NCI-H1417 (cell line): ENCODE measurements around the gene ATG101.
A peak's percentile ranks its signal among the peaks of the same experiment; 100 is the strongest.
"Not testable (repeated sequence)": the region's sequence is repeated elsewhere in the genome, so short reads cannot be mapped to it uniquely, and the experiment has no call there.

ENCODE experiments used
- DNase-seq, 3 experiments: peaks; one replicate each; lab custom pipeline; 2025; lab: John Stamatoyannopoulos, UW

The ATG101 gene

DNA sequence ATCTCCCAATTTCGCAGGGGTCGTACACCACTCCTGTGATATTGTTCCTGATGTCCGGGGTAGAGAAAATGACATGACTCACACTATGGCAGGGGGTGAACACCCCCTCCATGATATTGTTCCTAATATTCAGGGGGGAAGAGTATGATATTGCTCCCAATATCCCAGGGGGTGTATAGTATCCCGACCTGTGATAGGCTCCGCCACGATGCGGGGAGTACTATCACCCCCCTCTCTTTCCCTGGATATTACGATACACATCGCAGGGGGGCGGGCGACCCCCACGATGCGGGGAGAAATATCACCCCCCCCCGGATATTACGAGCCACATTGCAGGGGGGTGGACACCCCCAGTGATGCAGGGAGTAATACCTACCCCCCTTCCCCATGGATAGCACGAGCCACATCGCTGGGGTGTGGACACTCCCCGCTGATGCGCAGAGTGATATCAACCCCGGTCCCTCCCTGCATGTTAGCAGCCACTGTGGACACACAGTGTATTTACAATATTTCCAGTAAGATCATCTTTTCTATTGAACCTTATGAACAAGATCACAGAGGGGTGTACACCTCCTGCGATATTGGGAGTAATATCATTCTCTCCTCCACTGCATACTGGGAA lies 27.4 kb downstream of the ATG101 start:
- DNase-seq, result no peak

DNA sequence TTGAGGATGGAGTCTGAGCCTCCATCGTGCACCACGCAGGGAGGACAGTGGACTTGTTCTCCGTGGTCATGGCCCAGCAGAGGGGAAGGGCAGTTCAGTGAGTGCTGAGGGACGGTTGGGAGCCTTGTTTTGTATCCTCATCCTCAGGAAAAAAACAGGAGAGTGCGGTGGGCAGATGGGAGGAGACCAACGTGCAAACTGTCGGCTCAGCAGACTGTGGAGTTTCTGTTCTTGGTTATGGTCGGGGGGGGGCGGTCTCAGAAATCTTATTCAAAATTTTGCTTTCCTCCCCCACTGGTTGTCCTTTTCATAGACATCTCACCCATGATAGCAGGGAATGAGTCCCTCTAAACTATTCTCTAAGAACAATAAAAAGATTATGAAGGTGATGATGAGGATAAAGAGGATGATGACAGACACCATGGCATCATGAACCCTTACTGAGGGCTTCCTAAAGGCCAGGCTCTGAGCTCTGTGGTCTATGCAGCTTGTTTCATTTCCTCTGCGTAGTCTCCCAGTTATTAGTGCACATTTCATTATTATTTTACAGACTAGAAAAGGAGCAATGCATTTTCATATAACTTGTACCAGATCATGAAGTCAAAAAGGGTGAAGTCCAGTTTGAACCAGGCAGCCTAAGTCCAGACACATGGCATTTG lies 34.8 kb downstream of the ATG101 start:
- DNase-seq, result not testable (repeated sequence)

DNA sequence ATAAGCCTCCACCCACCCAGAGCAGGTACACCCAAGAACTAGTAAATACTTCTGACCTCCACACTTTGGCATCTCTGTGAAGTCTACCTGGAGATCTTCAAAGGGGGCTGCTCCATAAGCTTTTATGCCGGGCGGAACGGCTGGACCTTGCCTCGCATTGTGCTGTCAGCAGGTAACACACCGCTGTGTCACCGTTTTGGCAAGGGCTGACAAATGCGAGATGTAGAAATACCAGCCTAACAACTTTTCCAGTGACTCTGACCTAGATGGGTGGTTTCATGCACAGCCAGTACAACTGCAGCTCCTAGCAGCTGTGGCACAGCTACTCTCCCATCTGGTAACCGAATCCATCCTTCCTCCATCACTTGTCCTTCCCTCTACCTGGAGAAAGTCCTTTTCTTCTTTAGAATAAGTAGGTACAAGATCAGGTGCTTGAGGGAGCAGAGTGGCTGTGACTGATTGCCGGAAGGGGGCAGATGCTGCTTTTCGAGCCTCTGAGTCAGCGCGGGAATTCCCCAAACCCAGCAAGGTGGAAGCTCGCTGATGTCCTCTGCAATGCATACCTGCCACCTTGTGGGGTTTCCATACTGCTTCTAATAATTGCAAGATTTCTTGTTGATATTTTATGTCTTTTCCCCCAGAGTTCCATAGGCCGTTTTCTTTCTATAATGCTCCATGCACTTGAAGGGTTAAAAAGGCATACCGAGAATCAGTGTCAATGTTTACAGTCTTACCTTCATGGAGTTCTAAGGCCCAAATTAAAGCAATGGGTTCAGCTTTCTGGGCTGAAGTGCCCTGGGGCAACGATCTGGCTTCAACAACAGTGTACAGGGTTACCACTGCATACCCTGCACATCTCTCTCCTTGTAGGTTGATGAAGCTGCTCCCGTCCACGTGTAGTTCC lies 46.7 kb downstream of the ATG101 start:
- DNase-seq, result peak; percentile 25 to 50 (median 37)

DNA sequence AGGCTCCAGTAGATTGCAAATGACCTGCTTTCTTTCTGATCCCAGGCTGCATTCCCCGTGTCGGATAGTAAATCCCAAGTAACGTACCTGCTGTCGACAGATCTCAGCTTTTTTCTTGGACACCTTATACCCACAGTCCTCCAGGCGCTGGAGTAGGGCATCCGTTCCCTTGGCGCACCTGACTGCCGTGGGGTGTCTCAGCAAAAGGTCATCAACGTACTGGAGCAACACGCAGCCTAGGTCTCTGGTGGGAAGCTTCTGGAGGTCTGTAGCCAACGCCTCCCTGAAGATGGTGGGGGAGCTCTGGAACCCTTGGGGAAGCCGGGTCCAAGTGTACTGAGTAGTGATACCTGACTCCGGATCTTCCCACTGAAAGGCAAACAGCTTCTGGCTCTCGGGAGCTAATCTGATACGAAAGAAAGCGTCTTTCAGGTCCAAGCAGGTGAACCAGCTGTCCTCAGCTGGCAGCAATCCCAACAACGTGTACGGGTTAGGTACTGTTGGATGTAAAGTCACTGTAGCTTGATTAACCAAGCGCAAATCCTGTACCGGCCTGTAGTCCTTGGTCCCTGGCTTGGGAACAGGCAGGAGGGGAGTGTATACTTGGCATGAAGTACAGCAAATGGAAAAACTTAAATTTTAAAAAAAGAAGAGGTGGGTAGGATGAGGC lies 48.2 kb downstream of the ATG101 start:
- not testable (repeated sequence) for DNase-seq

DNA sequence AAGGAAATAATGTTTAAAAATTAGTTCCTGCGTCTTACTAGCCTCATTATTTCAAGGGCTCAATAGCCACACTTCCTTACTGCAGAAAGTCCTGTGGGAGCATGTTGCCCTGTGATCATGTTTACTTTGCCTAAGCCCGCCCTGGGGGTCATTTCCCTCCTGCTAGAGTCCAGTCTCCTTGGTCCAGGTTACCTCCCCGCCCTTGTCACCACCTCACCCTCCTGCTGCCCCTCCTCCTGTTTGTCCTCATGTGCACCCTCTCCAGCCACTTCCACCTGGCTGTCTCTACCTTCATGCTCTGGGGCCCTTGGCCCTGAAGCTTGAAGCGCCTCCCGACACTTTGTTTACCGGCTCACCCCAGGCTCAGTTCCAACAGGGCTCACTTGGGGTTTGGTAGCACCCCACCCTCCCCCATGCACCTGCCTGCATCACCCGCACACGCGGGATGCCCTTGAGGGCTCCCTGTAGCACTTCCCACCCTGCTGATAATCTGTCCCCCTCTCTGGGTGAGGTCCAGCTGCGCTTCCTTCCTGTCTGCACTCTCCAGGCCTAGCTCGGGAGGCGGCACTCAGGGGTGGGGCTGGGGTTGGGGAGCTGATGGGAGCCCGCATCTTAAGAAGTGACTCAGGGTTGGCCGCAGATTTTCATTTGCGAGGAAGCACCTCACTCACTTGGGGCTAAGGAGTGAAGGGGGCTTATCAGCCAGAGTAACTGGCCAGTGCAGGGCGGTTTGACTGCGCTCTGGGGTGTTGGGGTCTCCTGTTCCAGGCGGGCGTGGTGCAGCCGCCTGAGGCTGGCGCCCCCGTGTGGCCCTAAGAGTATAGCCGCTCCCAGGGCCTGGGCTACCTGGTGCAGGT lies 49.8 kb downstream of the ATG101 start:
- peak; percentile 82 to 86 (median 85) for DNase-seq

DNA sequence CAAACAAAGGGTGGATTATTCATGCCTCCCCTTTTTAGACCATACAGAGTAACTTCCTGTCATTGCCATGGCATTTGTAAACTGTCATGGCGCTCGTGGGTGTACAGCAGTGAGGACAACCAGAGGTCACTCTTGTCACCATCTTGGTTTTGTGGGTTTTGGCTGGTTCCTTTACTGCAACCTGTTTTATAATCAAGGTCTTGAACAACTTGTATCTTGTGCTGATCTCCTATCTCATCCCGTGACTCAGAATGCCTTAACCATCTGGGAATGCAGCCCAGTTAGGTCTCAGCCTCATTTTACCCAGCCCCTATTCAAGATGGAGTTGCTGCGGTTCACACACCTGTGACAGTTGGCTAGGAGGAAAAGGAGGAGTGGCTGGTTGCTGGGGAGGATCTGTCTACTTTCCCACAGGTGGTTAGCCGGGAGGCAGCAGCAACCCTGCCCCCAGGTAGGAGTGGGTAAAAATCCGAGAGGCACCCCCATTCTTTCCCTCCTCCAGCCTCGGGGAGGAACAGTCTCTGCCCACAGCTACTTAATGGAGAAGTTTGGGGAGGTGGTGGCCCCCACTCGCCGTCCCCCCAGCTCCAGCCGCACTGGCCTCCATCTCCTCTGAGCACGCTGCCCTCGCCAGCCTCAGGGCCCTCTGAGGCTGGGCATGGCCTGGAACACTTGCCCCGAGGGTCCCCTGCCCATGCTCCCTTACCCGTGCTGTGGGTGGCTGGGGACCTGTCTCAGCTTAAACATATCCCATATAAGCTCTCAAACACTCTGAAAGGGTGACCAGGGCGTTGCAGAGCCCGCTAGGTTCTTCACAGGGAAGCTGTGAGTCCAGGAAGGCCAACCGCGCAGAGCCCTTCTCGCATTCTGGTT lies 51.4 kb downstream of the ATG101 start:
- no peak for DNase-seq

DNA sequence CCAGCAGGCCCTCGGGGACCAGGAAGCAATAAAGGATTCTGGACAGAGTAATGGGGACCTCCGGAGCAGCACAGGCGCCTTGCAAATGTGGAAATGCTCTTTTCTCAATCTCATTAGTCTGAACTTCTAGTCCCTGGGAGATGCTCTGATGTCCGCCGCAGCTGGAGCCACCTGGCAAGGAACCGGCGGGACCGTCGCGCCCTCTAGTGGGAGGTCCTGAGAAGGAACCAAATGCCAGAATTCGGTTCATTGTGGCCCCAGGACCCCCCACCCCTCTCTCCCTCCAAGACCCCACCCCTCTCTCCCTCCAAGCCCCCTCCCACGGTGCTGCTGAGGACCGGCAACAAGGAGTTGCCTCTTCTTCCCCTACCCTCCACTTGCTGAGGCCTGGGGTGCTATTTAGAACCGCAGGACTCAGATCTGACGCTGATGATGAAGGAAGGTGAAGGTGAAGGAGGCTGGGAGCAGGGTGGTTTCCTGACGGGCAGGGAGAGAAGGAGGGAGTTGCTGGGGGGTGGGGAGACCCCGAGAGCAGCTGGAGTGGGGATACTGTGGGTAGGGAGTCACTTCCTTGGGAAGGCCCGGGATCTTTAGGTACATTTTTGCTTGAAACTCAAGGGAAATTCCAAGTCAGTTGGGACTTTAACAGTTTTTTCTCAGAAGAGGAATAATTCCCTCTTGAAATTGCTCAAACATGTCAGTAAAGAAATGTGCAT lies 52.2 kb downstream of the ATG101 start:
- DNase-seq, result peak; percentile 42 to 78 (median 66)

DNA sequence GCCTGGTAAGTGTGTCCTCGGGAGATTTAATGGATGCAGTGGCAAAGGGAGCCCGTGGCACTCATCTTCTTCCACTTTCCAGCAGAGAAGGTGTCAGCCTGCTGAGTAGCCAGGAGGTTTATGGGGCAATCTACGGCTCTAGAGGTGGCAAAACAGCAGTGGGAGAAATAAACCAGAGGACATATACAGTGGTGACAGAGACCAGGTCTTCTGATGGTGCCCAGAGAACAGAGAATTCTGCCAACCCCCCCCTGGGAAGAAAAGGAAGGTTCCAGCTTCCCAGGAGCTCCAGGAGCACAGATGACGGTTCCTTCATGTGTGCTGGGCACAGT lies 52.7 kb downstream of the ATG101 start:
- DNase-seq, result no peak

DNA sequence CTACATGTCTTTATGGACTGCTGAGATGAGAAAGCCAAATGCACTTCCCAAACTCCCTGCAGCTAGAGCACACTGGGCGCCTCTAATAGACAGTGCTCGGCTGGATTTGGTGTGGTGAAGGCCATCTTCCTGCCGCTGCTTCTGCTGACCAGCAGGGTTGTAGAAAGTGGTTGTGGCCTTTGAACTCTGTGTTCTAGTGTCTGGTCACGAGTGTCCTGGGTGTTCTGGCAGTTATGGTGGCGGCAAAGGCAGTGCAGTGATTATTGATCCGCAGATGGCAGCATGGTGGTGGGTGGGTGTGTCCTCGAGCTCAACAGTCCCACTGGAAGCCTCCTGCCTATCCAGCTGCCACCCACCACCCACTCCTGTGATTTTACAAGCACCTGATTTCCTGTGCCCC lies 53.1 kb downstream of the ATG101 start:
- no peak for DNase-seq

DNA sequence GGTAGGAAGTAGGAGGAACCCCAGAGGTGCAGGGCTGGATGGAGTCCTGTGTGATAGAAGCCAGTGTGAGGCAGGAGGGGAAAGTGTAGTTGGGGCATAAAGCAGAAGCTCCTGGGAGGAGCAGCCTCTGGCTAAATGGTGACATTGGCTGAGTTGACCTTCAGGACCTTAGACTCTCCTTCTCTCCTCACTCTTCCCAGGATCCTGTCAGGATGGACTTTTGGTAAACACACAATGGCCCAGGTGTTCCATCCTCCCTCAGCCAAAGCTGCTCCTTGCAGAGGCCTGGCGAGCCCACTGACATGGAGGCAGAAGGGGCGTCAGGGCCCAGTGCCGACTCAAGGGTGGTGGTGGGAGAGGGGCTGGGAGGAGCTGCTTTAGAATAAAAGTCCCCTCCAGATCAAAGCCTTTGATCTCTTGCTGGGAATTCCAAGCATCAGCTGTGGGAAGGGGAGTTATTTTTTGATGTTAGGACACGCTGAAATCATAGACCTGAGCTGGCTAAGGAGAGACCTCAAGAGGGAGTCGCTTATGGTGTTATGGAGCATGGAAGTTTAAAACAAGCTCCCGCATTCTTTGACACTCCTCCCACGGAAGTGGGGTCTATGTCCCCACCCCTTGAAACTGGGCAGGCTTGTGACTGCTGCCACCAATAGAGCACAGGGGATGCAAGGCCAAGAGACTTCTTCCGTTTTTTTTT lies 53.9 kb downstream of the ATG101 start:
- DNase-seq, result no peak

DNA sequence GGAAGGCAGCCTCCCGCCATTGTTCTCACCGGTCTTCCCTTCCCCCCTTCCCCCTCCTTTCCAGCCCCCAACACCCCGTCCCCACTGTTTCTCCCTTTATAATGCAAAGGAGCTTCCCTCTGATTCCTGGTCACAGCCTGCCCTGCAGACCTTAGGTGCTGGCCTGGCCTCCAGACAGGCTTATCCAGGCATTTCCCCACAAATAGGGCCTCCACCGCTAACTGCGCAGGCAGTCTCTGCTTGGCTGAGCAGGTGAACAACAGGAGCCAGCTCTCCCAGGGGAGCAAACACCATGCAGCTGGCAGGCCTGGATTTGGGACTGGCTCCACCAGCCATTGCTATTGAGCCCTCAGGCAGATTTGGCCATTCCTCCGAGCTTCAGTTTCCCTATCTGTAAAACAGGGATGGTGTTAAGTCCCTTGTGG lies 55.7 kb downstream of the ATG101 start:
- peak; percentile 69 to 88 (median 82) for DNase-seq

DNA sequence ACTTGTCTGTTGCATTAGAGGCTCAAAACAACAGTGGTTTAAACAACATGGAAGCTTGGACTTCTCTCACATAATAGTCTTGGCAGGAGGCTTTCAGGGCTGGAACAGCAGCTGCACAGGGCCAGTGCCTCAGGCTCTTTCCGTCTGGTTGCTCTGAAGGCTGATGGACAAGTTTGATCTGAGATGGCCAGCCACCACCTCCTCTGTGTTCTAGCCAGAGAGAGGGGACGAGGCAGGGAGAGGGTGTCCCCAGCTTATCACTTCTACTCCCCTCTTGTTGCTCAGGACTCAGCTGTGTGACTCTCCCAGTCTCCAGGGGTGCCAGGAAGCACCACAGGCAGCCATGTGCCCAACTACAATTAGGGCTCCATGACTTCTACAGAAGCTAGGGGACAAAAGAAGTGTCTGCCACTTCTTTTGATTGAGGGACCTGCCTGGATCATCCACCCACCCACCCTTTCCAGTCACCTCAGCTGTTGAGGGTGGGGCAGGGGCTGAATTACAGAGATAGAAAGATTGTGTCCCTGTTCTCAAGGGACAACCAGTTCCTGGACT lies 56.3 kb downstream of the ATG101 start:
- DNase-seq, result no peak
